ENCODE measurements around the gene AUTS2.

Gene AUTS2

DNA sequence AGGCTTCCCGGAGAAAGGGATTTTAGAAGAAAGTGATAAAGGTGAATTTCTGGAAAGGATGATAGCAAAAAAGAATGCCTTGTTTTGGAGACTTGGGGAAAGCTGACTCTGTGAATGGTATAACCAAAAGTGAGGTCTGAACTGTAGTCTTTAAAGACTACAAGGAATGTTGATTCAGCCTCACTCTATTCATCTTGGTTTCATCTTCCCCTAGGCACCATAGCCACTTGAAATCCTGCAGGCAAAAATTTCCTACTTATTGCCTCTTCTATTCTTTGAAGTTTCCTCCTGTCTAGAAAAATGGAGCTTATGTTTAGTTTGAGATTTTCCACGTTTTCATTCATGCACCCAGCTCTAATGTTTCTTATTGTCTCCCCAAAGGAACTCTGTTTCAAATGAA, 518.0 kb downstream of the AUTS2 start:
- Mint-ChIP-seq H3K27me3 (ENCODE audit: low read depth) (no peaks in the 10 kb centered on the region), H3K4me3 (no peak overlapping the region)

GRCh38 chr7:70116867-70117266, 518.6 kb downstream of the AUTS2 start:
- Mint-ChIP-seq H3K27me3 (ENCODE audit: low read depth) (no peaks in the 10 kb centered on the region), H3K4me1 (peaks cover 5% of the 10 kb centered on the region), H3K27ac (no peak overlapping the region), H3K4me3 (no peak overlapping the region), H3K9me3 (peaks cover 14% of the 10 kb centered on the region), H3K36me3 (ENCODE audit: low read depth) (peaks cover 42% of the 10 kb centered on the region)
- TF ChIP-seq, protein P1, sequence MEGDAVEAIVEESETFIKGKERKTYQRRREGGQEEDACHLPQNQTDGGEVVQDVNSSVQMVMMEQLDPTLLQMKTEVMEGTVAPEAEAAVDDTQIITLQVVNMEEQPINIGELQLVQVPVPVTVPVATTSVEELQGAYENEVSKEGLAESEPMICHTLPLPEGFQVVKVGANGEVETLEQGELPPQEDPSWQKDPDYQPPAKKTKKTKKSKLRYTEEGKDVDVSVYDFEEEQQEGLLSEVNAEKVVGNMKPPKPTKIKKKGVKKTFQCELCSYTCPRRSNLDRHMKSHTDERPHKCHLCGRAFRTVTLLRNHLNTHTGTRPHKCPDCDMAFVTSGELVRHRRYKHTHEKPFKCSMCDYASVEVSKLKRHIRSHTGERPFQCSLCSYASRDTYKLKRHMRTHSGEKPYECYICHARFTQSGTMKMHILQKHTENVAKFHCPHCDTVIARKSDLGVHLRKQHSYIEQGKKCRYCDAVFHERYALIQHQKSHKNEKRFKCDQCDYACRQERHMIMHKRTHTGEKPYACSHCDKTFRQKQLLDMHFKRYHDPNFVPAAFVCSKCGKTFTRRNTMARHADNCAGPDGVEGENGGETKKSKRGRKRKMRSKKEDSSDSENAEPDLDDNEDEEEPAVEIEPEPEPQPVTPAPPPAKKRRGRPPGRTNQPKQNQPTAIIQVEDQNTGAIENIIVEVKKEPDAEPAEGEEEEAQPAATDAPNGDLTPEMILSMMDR (IDR thresholded peaks at IDR 0.05; ENCODE audit: unreplicated experiment in 3 of 3): no peak

More for the DNA sequence above, 518.0 kb downstream of the AUTS2 start:
- TF ChIP-seq, protein P1 (IDR thresholded peaks at IDR 0.05; ENCODE audit: unreplicated experiment in 3 of 3): no peak
- Mint-ChIP-seq H3K4me1 (peaks cover 5% of the 10 kb centered on the region), H3K27ac (no peak overlapping the region), H3K9me3 (peaks cover 8% of the 10 kb centered on the region), H3K36me3 (ENCODE audit: low read depth) (peaks cover 36% of the 10 kb centered on the region)

- H3K27ac Mint-ChIP-seq: no peak overlapping the region
- H3K27me3 Mint-ChIP-seq (ENCODE audit: low read depth): no peaks in the 10 kb centered on the region
- H3K36me3 Mint-ChIP-seq (ENCODE audit: low read depth): peaks cover 80% of the 10 kb centered on the region
- no peak overlapping the region for H3K4me3 Mint-ChIP-seq
- H3K9me3 Mint-ChIP-seq: peaks cover 46% of the 10 kb centered on the region
- TF ChIP-seq, protein P1 (IDR thresholded peaks at IDR 0.05; ENCODE audit: unreplicated experiment in 3 of 3): no peak
- H3K4me1 Mint-ChIP-seq: no peaks in the 10 kb centered on the region
Observed at GRCh38 chr7:70120851-70121250, 522.6 kb downstream of the AUTS2 start.

- peaks cover 27% of the 10 kb centered on the region for H3K4me1 Mint-ChIP-seq
- H3K27ac Mint-ChIP-seq: peak overlapping the region in 2 of 3 experiments; percentile 1 to 52
- peaks cover 14% of the 10 kb centered on the region for H3K36me3 Mint-ChIP-seq (ENCODE audit: low read depth)
- TF ChIP-seq, protein P1 (IDR thresholded peaks at IDR 0.05; ENCODE audit: unreplicated experiment in 3 of 3): no peak
- peaks cover 3% of the 10 kb centered on the region for H3K9me3 Mint-ChIP-seq
- peaks cover 4% of the 10 kb centered on the region for H3K27me3 Mint-ChIP-seq (ENCODE audit: low read depth)
- no peak overlapping the region for H3K4me3 Mint-ChIP-seq
Observed at GRCh38 chr7:70131817-70132216, 533.5 kb downstream of the AUTS2 start.

DNA sequence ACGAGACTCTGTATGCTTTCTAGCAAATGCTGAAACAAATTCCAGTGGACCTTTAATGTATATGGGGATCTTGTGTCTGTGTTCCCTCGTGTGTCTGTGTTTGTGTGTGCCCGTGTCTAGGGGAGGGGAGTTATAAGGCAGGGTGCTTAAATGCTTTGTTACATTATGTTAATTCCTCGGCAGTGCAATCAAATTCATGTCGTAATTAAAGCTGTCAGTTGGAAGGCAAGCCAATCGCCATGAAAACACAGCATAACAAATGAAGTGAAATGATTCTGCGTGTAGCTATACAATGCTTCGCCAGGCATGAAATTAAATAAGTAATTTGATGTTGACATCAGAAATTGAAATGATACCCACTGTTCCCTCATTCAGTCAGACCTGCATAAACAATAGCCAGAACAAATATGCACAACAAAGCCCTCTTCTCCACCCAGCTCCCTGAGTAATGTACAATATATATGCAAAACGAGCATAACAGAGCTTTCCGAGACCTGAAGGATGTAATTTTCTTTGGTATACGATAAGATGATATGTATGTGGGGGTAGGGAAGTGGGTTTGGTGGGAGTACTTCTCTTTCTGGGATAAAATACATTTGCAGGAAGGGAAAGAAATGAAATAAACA, 534.1 kb downstream of the AUTS2 start:
- Mint-ChIP-seq H3K4me3 (peak overlapping the region in 1 of 3 experiments; percentile 0), H3K27ac (peak overlapping the region in 2 of 3 experiments; percentile 1 to 52), H3K27me3 (ENCODE audit: low read depth) (peaks cover 4% of the 10 kb centered on the region), H3K9me3 (peaks cover 2% of the 10 kb centered on the region), H3K36me3 (ENCODE audit: low read depth) (peaks cover 12% of the 10 kb centered on the region), H3K4me1 (peaks cover 31% of the 10 kb centered on the region)
- TF ChIP-seq, protein P1 (IDR thresholded peaks at IDR 0.05; ENCODE audit: unreplicated experiment in 3 of 3): no peak
